Stimulated activated CD8-positive, alpha-beta memory T cell treated with anti-CD3 and anti-CD28 coated beads, Interleukin-4, amount 100 ng/mL, for 24 hours (primary cell): ENCODE results near the gene CERT1.
"Not testable (repeated sequence)": the region's sequence is repeated elsewhere in the genome, so short reads cannot be mapped to it uniquely, and the experiment has no call there.

Experiments
- DNase-seq: peaks from one replicate; pipeline ENCODE4 v3.0.0-alpha.2; 2020; ENCODE audit warnings: low read depth

The CERT1 gene

GRCh38 chr5:75522542-75522941, 11.1 kb upstream of the CERT1 start:
- no peak for DNase-seq

DNA sequence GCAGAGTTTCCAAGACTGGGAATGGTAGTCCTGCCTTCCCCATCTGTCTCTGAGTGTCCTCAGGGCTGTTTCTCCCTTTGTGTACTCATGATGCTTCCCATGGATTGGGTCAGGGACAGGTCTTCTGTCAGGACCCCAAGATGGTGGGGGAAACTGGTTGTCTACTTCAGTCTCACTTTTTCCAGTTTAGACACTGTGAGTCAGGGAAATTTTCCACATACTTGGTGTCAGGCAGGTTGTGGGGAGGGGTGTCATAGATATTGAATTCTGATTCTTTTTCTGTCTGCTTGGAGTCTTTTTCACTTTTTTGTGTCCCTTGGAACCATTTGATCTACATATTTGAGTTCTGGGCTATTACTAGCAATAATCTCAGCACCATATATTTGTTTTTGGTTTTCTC, 10.6 kb upstream of the CERT1 start:
- DNase-seq = no peak

GRCh38 chr5:75521195-75521594, 9.8 kb upstream of the CERT1 start:
- DNase-seq = no peak

GRCh38 chr5:75519761-75520160, 8.3 kb upstream of the CERT1 start:
- no peak for DNase-seq

DNA sequence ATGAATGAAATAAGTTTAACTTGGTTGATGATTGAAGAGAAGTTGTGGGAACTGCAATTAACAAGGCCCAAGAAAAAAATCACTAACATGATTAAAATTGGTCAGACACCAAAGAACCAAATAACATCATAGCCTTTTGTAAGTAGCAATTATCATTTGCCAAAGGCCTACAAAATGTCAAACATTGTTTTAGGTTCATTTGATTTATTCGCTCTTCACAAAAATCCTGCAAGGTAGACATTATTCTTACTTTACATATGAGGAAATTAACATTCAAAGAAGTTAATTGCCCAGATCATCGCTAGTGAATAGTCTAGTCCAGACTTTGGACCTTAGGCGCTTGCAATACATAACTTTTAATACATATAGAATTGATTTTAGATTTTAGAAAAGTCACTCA, 2.9 kb upstream of the CERT1 start:
- no peak for DNase-seq

DNA sequence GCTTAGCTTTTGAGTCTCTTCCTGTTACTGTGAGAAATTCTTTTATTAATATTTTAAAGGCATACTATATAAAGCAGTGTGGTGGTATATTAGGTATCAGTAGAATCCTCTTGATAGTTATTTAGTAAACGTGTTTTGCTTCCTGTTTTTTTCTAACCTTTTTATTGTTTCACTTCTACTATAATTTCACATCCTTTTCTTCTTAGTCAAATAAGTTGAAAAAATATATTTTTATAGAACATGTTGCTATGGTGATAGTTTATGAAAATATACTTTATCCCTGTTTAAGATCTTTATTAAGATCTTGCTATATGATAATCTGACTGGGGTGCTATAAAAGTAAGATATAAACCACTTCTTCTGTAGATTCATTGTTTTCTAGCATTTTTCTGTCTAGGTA, 2.4 kb upstream of the CERT1 start:
- DNase-seq = no peak

- DNase-seq = no peak
These were observed 1.1 kb upstream of the CERT1 start for GRCh38 chr5:75512383-75513074.

- DNase-seq = peak; percentile 33
These were observed 494 bp downstream of the CERT1 start for GRCh38 chr5:75510836-75511434.

DNA sequence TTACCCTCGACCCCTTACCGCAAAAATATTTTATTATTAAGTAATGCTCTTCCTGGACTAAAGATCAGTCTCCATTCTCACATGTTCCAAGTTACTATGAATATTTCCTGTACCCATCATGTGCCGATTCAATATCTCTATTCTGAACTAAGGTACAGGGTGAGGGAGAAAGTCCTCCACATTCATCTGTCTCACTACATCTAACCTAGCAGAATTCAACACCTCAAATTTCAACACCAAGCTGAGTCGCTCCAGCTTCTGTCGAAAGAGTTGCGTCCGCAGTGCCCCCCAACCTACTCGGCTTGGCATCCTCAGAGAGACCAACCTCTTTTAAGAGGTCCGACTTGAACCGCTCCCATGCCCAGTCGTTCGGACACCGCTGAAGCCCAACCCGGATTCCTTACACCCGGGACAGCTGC, 1.0 kb downstream of the CERT1 start:
- no peak for DNase-seq

DNA sequence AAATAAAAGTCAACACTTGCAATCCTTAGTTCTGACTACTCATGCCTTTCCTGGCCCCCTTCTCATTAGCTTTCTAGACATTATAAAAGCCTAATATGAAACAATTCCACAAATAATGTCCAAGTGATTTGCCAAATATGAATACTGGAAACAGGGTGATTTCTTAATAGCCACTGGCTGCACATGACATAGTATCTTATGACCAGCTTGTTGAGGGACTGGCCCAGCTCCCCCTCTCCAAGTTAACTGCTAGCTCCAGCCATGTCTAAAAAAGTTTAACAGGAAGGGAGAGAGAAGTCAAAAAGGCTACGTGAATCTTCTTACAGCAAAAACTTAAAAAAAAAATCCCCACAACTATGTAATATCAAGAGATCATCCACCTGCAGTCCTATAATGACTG, 1.5 kb downstream of the CERT1 start:
- DNase-seq = no peak

DNA sequence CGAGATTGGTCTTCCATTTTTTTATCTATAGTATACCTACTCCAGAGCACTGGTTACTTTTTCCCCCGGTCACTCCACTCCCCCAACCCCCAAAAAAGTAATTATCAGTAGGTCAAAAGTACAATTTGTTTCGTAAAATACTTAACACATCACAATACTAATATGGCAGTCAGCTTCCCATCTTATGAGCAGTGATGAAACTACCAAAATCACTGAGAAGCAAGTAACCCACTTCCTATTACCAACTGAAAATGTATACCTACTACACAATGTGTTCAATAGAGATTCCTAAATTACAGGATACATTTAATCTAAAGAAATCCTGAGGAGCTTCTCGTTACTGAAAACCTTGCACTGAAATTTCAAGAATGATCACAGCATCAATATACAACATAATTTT, 1.9 kb downstream of the CERT1 start:
- no peak for DNase-seq

DNA sequence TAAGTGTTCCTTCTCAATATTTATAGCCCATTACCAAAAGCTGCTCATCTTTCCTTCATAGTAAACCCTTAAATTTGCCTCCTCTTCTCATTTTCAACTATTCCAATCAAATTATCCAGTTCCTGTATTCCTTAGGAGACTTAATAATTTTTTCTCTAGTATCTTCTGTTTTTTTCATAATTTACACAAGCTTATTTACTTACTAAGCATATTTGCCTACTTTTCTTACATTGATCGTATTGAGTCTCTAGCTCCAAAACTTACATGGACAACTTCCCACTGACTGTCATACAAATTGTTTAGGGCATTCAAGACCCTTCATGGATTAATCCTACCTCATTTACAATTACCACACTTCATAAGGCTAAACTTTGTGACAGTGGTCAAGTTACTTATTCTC, 3.6 kb downstream of the CERT1 start:
- DNase-seq = no peak

GRCh38 chr5:75505112-75505511, 6.3 kb downstream of the CERT1 start:
- DNase-seq = not testable (repeated sequence)

DNA sequence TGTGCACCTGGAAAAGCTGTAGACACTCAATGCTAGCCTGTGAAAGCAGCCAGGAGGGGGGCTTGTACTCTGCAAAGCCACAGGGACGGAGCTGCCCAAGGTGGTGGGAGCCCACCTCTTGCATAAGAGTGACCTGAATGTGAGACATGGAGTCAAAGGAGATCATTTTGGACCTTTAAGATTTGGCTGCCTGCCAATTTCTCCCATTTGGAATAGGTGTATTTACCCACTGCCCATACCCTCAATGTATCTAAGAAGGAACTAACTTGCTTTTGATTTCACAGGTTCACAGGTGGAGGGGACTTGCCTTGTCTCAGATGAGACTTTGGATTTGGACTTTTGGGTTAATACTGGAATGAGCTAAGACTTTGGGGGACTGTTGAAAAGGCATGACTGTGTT, 12.6 kb downstream of the CERT1 start:
- DNase-seq = not testable (repeated sequence)

DNA sequence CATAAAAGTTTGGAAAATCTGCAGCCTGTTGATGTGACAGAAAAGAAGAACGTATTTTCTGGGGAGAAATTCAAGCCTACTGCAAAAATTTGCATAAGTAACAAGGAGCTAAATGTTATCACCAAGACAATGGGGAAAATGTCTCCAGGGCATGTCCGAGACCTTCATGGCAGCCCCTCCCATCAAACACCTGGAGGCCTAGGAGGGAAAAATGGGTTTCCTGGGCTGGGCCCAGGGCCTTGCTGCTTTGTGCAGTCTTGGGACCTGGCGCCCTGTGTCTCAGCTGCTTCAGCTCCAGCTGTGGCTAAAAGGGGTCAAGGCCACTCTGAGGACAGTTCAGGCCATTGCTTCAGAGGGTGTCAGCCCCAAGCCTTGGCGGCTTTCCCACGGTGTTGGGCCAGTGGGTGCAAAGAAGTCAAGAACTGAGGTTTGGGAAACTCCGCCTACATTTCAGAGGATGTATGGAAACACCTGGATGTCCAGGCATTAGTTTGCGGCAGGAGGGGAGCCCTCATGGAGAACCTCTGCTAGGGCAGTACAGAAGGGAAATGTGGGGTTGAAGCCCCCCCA, 13.1 kb downstream of the CERT1 start:
- DNase-seq = no peak

- DNase-seq = no peak
These were observed 15.4 kb downstream of the CERT1 start for GRCh38 chr5:75496026-75496425.

GRCh38 chr5:75491621-75492020, 19.8 kb downstream of the CERT1 start:
- DNase-seq = no peak

DNA sequence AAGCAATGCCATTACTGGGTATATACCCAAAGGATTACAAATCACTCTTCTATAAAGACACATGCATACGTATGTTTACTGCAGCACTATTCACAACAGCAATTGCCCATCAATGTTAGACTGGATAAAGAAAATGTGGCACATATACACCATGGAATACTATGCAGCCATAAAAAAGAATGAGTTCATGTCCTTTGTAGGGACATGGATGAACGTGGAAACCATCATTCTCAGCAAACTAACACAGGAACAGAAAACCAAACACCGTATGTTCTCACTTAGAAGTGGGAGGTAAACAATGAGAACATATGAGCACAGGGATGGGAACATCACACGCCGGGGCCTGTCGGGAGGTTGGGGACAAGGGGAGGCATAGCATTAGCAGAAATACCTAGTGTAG, 21.6 kb downstream of the CERT1 start:
- not testable (repeated sequence) for DNase-seq

DNA sequence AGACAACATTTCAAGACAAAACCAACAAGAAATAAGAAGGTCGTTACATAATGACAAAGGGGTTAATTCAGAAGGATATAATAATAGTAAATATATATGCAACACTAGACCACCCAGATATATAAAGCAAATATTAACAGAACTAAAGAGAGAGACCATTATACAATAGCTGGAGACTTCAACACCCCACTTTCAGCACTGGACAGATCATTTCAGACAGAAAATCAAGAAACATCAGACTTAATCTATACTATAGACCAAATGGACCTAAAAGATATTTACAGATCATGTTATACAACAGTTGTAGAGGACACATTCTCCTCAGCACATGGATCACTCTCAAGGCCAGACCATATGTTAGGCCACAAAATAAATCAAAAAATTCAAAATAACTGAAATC, 26.8 kb downstream of the CERT1 start:
- no peak for DNase-seq

DNA sequence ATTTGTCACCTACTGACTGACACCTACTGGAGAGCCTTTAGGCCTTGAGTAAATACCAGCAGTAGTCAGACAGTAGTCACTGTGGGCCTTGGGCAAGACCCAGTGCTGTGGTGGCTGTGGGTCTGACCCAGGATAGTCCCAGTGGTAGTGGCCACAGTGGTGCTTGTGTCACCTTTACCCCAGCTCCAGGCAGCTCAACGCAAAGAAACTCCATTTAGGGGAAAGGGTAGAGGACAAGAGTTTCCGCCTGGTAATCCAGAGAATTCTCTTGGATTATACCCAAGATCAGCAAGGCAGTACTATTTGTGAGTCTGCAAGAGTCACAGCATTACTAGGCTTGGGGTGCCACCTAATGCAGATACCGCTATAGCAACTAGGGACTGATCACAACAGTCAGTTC, 28.9 kb downstream of the CERT1 start:
- DNase-seq = no peak

- DNase-seq = no peak
These were observed 30.4 kb downstream of the CERT1 start for GRCh38 chr5:75481024-75481423.

DNA sequence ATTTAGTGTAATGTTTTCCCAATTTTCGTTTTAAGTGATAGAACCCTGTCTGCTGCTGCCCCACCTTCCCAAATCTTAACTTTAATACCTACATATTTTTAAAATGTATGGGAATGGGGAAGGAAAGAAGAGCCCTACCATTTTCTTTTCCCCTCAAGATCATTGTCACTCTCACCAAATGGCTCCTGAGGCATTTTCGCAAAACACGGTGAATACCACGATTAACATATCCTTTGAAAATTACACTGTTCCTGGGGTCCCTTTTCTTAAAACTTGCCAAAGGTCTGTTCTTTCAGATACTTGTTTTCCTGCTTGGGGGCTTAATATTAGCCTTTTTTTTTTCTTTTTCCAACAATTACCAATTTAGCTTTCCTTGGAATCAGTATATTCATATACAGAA, 36.1 kb downstream of the CERT1 start:
- no peak for DNase-seq

- DNase-seq = no peak
These were observed 38.0 kb downstream of the CERT1 start for GRCh38 chr5:75473463-75473862.

DNA sequence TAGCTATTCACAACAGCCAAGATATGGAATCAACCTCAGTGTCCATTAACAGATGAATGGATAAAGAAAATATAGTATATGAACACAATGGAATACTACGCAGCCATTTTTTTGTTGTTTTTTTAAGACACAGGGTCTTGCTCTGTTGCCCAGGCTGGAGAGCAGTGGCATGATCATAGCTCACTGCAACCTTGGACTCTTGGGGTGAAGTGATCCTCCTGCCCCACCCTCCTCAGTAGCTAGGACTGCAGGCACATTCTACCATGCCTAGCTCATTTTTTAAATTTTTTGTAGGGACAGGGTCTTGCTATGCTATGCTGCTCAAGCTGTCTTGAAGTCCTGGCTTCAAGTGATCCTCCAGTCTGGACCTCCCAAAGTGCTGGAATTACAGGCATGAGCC, 38.5 kb downstream of the CERT1 start:
- no peak for DNase-seq
